ENCODE data around the gene ATP6V1A. TPM values are rescaled to one million over a fixed set of nuclear protein-coding genes. Genes with fewer than 3 reads are reported as not detected.

Gene ATP6V1A
- total RNA-seq, 1 donor from 2014 or later = 123 TPM

DNA sequence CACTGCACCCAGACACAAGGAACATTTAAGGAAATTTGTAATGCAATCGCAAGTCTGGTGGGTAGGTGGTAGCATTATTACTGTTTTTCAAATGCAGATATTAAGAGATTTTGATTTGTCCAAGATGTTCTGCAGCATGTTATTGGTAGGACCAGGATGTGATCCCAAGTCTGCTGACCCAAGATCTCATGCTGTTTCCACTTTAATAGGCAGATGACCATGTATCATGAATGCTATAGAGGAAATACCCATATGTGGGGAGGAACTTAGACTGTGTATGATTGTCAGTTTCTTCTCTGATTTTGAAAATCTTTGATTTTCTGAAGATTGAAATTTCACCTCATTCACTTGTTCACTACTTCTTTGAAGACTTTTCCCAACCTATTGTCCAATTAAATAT, 28.7 kb downstream of the ATP6V1A start:
- Histone ChIP-seq H2AFZ (ENCODE audit: low read depth, low read length) (no peak overlapping the region), H3K9ac (ENCODE audit: low read length) (no peak overlapping the region), H3K4me2 (ENCODE audit: low read length) (no peak overlapping the region), H3K9me3 (ENCODE audit: insufficient read depth, low read depth, low read length) (no peaks in the 10 kb centered on the region), H3K4me3 (ENCODE audit: insufficient read depth, low read depth, low read length) (no peak overlapping the region), H3K36me3 (ENCODE audit: insufficient read depth, low read length) (no peaks in the 10 kb centered on the region), H3K27ac (ENCODE audit: low read depth, low read length) (no peak overlapping the region), H3K79me2 (ENCODE audit: insufficient read depth, low read length) (peaks cover 21% of the 10 kb centered on the region), H3K27me3 (ENCODE audit: insufficient read depth, low read length) (no peaks in the 10 kb centered on the region), H4K20me1 (ENCODE audit: insufficient read depth, low read length) (no peaks in the 10 kb centered on the region), H3K4me1 (ENCODE audit: insufficient read depth, low read length) (peaks cover 4% of the 10 kb centered on the region)
- Mint-ChIP-seq H3K36me3 (ENCODE audit: low read depth, unreplicated experiment) (peaks cover 5% of the 10 kb centered on the region), H3K27me3 (ENCODE audit: low read depth, unreplicated experiment) (no peaks in the 10 kb centered on the region), H3K4me1 (ENCODE audit: low read depth, unreplicated experiment) (peaks cover 10% of the 10 kb centered on the region), H3K9me3 (ENCODE audit: unreplicated experiment) (no peaks in the 10 kb centered on the region), H3K4me3 (ENCODE audit: unreplicated experiment) (no peak overlapping the region), H3K27ac (ENCODE audit: unreplicated experiment) (no peak overlapping the region)
- no peak for FAIRE-seq
- TF ChIP-seq, protein P1, sequence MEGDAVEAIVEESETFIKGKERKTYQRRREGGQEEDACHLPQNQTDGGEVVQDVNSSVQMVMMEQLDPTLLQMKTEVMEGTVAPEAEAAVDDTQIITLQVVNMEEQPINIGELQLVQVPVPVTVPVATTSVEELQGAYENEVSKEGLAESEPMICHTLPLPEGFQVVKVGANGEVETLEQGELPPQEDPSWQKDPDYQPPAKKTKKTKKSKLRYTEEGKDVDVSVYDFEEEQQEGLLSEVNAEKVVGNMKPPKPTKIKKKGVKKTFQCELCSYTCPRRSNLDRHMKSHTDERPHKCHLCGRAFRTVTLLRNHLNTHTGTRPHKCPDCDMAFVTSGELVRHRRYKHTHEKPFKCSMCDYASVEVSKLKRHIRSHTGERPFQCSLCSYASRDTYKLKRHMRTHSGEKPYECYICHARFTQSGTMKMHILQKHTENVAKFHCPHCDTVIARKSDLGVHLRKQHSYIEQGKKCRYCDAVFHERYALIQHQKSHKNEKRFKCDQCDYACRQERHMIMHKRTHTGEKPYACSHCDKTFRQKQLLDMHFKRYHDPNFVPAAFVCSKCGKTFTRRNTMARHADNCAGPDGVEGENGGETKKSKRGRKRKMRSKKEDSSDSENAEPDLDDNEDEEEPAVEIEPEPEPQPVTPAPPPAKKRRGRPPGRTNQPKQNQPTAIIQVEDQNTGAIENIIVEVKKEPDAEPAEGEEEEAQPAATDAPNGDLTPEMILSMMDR (IDR thresholded peaks at IDR 0.05; ENCODE audit: insufficient read depth, low read depth, low read length) = no peak
- no peak for TF ChIP-seq EZH2 (IDR thresholded peaks at IDR 0.05; ENCODE audit: insufficient read depth, low read length)
- DNase-seq (ENCODE audit: low read depth) = no peak

DNA sequence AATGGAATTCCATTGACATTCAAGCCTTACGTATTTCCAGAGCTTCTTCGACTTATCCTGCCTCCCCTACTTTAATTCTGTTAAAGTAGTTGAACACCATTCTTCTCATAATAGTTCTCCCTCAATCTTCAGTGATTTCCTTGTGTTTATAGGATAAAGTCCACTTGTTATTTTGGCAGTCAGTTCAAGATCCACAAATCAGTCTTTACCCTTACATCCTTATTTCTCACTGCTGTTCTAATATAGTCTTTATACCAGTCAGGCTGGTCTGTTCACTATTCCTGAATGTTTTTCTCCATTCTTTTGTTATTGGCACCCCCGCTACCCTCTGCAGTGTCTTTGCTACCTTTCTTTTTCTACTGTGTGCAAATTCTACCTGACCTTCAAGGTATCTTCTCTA, 29.7 kb downstream of the ATP6V1A start:
- Histone ChIP-seq H4K20me1 (ENCODE audit: insufficient read depth, low read length) (no peaks in the 10 kb centered on the region), H3K27me3 (ENCODE audit: insufficient read depth, low read length) (no peaks in the 10 kb centered on the region), H3K9me3 (ENCODE audit: insufficient read depth, low read depth, low read length) (no peaks in the 10 kb centered on the region), H3K9ac (ENCODE audit: low read length) (no peak overlapping the region), H3K27ac (ENCODE audit: low read depth, low read length) (no peak overlapping the region), H3K4me3 (ENCODE audit: insufficient read depth, low read depth, low read length) (no peak overlapping the region), H2AFZ (ENCODE audit: low read depth, low read length) (no peak overlapping the region), H3K36me3 (ENCODE audit: insufficient read depth, low read length) (no peaks in the 10 kb centered on the region), H3K79me2 (ENCODE audit: insufficient read depth, low read length) (peaks cover 21% of the 10 kb centered on the region), H3K4me2 (ENCODE audit: low read length) (no peak overlapping the region), H3K4me1 (ENCODE audit: insufficient read depth, low read length) (peaks cover 4% of the 10 kb centered on the region)
- peaks cover 10% of the 10 kb centered on the region for H3K4me1 Mint-ChIP-seq (ENCODE audit: low read depth, unreplicated experiment)
- H3K9me3 Mint-ChIP-seq (ENCODE audit: unreplicated experiment) = no peaks in the 10 kb centered on the region
- no peak overlapping the region for H3K27ac Mint-ChIP-seq (ENCODE audit: unreplicated experiment)
- no peak for DNase-seq (ENCODE audit: low read depth)
- peaks cover 7% of the 10 kb centered on the region for H3K36me3 Mint-ChIP-seq (ENCODE audit: low read depth, unreplicated experiment)
- no peak for TF ChIP-seq EZH2 (IDR thresholded peaks at IDR 0.05; ENCODE audit: insufficient read depth, low read length)
- TF ChIP-seq, protein P1 (IDR thresholded peaks at IDR 0.05; ENCODE audit: insufficient read depth, low read depth, low read length) = no peak
- no peak overlapping the region for H3K4me3 Mint-ChIP-seq (ENCODE audit: unreplicated experiment)
- H3K27me3 Mint-ChIP-seq (ENCODE audit: low read depth, unreplicated experiment) = no peaks in the 10 kb centered on the region
- FAIRE-seq = no peak

DNA sequence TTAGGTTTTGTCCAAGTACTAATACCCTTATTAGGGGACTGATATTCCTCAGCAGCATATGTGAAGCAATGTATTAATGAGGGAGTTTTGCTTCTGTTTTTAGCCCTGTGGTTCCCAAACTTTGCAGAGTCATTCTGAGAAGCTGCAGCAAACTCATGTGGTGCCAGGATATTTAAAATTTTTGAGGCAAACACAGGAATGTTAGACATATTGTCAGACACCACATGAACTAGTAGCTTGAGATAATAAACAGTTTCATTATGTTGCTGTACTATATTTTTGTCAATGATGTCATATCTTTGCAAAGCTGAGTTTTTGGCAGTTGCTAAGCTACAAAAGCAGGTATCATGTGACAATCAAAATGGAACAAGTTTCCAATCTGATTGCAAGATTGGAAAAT, 36.6 kb downstream of the ATP6V1A start:
- H3K4me1 Mint-ChIP-seq (ENCODE audit: low read depth, unreplicated experiment) = peaks cover 12% of the 10 kb centered on the region
- Histone ChIP-seq H3K27me3 (ENCODE audit: insufficient read depth, low read length) (no peaks in the 10 kb centered on the region), H2AFZ (ENCODE audit: low read depth, low read length) (no peak overlapping the region), H3K9me3 (ENCODE audit: insufficient read depth, low read depth, low read length) (no peaks in the 10 kb centered on the region), H4K20me1 (ENCODE audit: insufficient read depth, low read length) (no peaks in the 10 kb centered on the region), H3K27ac (ENCODE audit: low read depth, low read length) (peak overlapping the region; percentile 95), H3K9ac (ENCODE audit: low read length) (peak overlapping the region; percentile 71), H3K36me3 (ENCODE audit: insufficient read depth, low read length) (peaks cover 3% of the 10 kb centered on the region), H3K4me1 (ENCODE audit: insufficient read depth, low read length) (peaks cover 11% of the 10 kb centered on the region), H3K4me3 (ENCODE audit: insufficient read depth, low read depth, low read length) (no peak overlapping the region), H3K79me2 (ENCODE audit: insufficient read depth, low read length) (no peaks in the 10 kb centered on the region), H3K4me2 (ENCODE audit: low read length) (peak overlapping the region; percentile 68)
- TF ChIP-seq, protein P1 (IDR thresholded peaks at IDR 0.05; ENCODE audit: insufficient read depth, low read depth, low read length) = no peak
- TF ChIP-seq EZH2 (IDR thresholded peaks at IDR 0.05; ENCODE audit: insufficient read depth, low read length) = no peak
- H3K36me3 Mint-ChIP-seq (ENCODE audit: low read depth, unreplicated experiment) = peaks cover 5% of the 10 kb centered on the region
- no peaks in the 10 kb centered on the region for H3K9me3 Mint-ChIP-seq (ENCODE audit: unreplicated experiment)
- peak overlapping the region; percentile 100 for H3K27ac Mint-ChIP-seq (ENCODE audit: unreplicated experiment)
- peak; percentile 95 for FAIRE-seq
- H3K27me3 Mint-ChIP-seq (ENCODE audit: low read depth, unreplicated experiment) = no peaks in the 10 kb centered on the region
- DNase-seq (ENCODE audit: low read depth) = peak; percentile 98
- H3K4me3 Mint-ChIP-seq (ENCODE audit: unreplicated experiment) = no peak overlapping the region

Measured in astrocyte (in vitro differentiated cells and primary cell).